ENCODE data around the gene NF2. TPM values are rescaled to one million over a fixed set of nuclear protein-coding genes. Genes with fewer than 3 reads are reported as not detected.

The NF2 gene
- total RNA-seq, 1 experiment from 2014 or later, result 50.9 TPM

DNA sequence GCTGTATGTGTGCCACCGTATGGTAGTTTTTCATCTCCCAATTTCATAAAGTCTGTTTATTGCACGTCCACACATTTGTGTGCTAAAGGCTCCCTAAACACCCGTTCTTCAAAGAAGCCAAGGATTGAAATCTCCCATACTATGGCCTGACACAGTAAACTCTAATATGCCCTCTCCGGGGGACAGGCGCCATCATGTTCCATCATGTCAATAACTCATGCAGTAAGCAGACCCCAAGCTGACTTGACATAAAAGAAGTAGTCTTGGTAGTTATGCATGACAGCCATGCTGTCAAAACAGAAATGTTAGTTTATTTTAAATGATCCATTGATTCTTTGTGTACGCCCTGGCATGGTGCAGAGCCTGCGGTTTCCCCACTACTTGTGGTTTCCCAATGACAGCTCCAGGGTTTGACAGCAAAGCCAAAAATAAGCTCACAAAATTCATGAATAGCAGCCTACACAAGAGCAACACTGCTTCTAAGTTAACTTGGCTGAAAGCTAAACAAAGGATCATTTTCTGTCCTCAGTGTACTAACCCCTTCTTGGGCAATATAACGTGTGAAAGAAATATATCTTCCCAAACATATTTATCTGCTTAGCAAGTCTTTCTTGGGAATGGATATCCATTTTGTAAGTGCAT is 59.9 kb downstream of the NF2 start:
- H3K27ac ChIP-seq (ENCODE audit: insufficient read length, low read depth, low read length), result no peak overlapping the region
- WGBS (ENCODE audit: extremely low coverage, insufficient read length, low lambda C conversion rate), result no CpG with 5 or more reads among the region's 8 CpGs
- Mint-ChIP-seq H3K4me1 (no peaks in the 10 kb centered on the region), H3K27ac (no peak overlapping the region), H3K36me3 (ENCODE audit: insufficient read depth in 1 of 3, low read depth in 3 of 3) (peaks cover 0 to 37% (median 13%) of the 10 kb centered on the region in 3 experiments; a peak in 6 of 7 replicates), H3K27me3 (ENCODE audit: low read depth) (no peaks in the 10 kb centered on the region), H3K9me3 (no peaks in the 10 kb centered on the region), H3K4me3 (no peak overlapping the region)
- H3K79me1 ChIP-seq (ENCODE audit: insufficient read depth, low read depth, low read length, poor library complexity, severe bottlenecking), result no peaks in the 10 kb centered on the region
- no peak overlapping the region for H3K56ac ChIP-seq (ENCODE audit: insufficient read length, low read depth, low read length)
- H4K8ac ChIP-seq (replicated peaks; ENCODE audit: insufficient read length, low read depth, low read length), result no peak overlapping the region
- no peak for DNase-seq
- no peak overlapping the region for H2AFZ ChIP-seq (ENCODE audit: low read length)
- no peak overlapping the region for H2BK5ac ChIP-seq (ENCODE audit: insufficient read length, low read length)
- no peak overlapping the region for H3K9ac ChIP-seq (ENCODE audit: extremely low read depth, insufficient read length, low read length)
- no peak overlapping the region for H2BK12ac ChIP-seq (ENCODE audit: insufficient read length, low read depth, low read length)
- H3K18ac ChIP-seq (ENCODE audit: insufficient read length, low read depth, low read length), result no peak overlapping the region
- H2BK20ac ChIP-seq (ENCODE audit: low read depth, low read length, poor library complexity, severe bottlenecking), result no peak overlapping the region
- H3K79me2 ChIP-seq (ENCODE audit: insufficient read depth, low read length), result no peaks in the 10 kb centered on the region
- H2BK15ac ChIP-seq (ENCODE audit: low read depth, low read length), result no peak overlapping the region
- H3K23ac ChIP-seq (ENCODE audit: insufficient read length, low read depth, low read length), result no peak overlapping the region
- H3T11ph ChIP-seq (ENCODE audit: low read length), result no peak overlapping the region
- no peak overlapping the region for H3K14ac ChIP-seq (ENCODE audit: insufficient read depth, low read length)
- H3K4me2 ChIP-seq (ENCODE audit: insufficient read depth, insufficient read length, low read length), result no peak overlapping the region
- H4K5ac ChIP-seq (ENCODE audit: insufficient read length, low read depth, low read length), result no peak overlapping the region
- no peaks in the 10 kb centered on the region for H3K9me3 ChIP-seq (ENCODE audit: control insufficient read depth, low read depth, low read length)
- no peak overlapping the region for H3K4ac ChIP-seq (ENCODE audit: low read depth, low read length)
- H3K4me1 ChIP-seq (ENCODE audit: insufficient read depth, low read length), result no peaks in the 10 kb centered on the region
- no peaks in the 10 kb centered on the region for H3K27me3 ChIP-seq (ENCODE audit: insufficient read depth, low read length)
- TF ChIP-seq, protein P1, sequence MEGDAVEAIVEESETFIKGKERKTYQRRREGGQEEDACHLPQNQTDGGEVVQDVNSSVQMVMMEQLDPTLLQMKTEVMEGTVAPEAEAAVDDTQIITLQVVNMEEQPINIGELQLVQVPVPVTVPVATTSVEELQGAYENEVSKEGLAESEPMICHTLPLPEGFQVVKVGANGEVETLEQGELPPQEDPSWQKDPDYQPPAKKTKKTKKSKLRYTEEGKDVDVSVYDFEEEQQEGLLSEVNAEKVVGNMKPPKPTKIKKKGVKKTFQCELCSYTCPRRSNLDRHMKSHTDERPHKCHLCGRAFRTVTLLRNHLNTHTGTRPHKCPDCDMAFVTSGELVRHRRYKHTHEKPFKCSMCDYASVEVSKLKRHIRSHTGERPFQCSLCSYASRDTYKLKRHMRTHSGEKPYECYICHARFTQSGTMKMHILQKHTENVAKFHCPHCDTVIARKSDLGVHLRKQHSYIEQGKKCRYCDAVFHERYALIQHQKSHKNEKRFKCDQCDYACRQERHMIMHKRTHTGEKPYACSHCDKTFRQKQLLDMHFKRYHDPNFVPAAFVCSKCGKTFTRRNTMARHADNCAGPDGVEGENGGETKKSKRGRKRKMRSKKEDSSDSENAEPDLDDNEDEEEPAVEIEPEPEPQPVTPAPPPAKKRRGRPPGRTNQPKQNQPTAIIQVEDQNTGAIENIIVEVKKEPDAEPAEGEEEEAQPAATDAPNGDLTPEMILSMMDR (conservative IDR thresholded peaks at IDR 0.05), result no peak
- H4K20me1 ChIP-seq (ENCODE audit: control insufficient read depth, insufficient read depth, insufficient read length), result no peaks in the 10 kb centered on the region
- no peak overlapping the region for H2AK5ac ChIP-seq (ENCODE audit: insufficient read length, low read length)
- no peaks in the 10 kb centered on the region for H3K23me2 ChIP-seq (ENCODE audit: insufficient read length, low read depth, low read length, poor library complexity, severe bottlenecking)
- no peak overlapping the region for H2BK120ac ChIP-seq (ENCODE audit: low read depth, low read length, poor library complexity, severe bottlenecking)
- no peak overlapping the region for H4K91ac ChIP-seq (ENCODE audit: insufficient read length, low read depth, low read length)

Data from H9 (cell line).